ENCODE measurements around the gene PALD1. TPM values are rescaled to one million over a fixed set of nuclear protein-coding genes. Genes with fewer than 3 reads are reported as not detected.

PALD1 gene
- total RNA-seq, 2 donors from 2014 or later: 4.9 to 11.7 TPM

GRCh38 chr10:70596110-70596798 is 117.7 kb downstream of the PALD1 start:
- intact Hi-C loops (cut with DNase I): no loop called here
- no peak overlapping the region for H3K4me3 ChIP-seq
- 71 to 80% methylated on average over 13 to 14 of the region's 14 CpGs for WGBS, 2 donors
- ATAC-seq (no peak), DNase-seq (no peak)
- H3K9me3 ChIP-seq: no peaks in the 10 kb centered on the region
- no peaks in the 10 kb centered on the region for H3K4me1 ChIP-seq
- H3K27ac ChIP-seq: no peak overlapping the region
- H3K36me3 ChIP-seq (replicated peaks in 1 of 2; ENCODE audit: insufficient read depth in 1 of 2, low read depth in 2 of 2): no peaks in the 10 kb centered on the region
- no peaks in the 10 kb centered on the region for H3K27me3 ChIP-seq
- TF ChIP-seq POLR2A (IDR thresholded peaks at IDR 0.05) (no peak), CTCF (IDR thresholded peaks at IDR 0.05) (no peak)

- no peaks in the 10 kb centered on the region for H3K9me3 ChIP-seq
- no peak overlapping the region for H3K4me3 ChIP-seq
- no peaks in the 10 kb centered on the region for H3K27me3 ChIP-seq
- TF ChIP-seq CTCF (IDR thresholded peaks at IDR 0.05): no peak
- 85 to 86% methylated on average over 8 of the region's 8 CpGs for WGBS, 2 donors
- ATAC-seq: no peak
- no peak overlapping the region for H3K27ac ChIP-seq
- DNase-seq: no peak
- no peaks in the 10 kb centered on the region for H3K36me3 ChIP-seq (replicated peaks in 1 of 2; ENCODE audit: insufficient read depth in 1 of 2, low read depth in 2 of 2)
- intact Hi-C loops (cut with DNase I): no loop called here
- no peaks in the 10 kb centered on the region for H3K4me1 ChIP-seq
Observed at GRCh38 chr10:70596860-70597809, 118.6 kb downstream of the PALD1 start.

DNA sequence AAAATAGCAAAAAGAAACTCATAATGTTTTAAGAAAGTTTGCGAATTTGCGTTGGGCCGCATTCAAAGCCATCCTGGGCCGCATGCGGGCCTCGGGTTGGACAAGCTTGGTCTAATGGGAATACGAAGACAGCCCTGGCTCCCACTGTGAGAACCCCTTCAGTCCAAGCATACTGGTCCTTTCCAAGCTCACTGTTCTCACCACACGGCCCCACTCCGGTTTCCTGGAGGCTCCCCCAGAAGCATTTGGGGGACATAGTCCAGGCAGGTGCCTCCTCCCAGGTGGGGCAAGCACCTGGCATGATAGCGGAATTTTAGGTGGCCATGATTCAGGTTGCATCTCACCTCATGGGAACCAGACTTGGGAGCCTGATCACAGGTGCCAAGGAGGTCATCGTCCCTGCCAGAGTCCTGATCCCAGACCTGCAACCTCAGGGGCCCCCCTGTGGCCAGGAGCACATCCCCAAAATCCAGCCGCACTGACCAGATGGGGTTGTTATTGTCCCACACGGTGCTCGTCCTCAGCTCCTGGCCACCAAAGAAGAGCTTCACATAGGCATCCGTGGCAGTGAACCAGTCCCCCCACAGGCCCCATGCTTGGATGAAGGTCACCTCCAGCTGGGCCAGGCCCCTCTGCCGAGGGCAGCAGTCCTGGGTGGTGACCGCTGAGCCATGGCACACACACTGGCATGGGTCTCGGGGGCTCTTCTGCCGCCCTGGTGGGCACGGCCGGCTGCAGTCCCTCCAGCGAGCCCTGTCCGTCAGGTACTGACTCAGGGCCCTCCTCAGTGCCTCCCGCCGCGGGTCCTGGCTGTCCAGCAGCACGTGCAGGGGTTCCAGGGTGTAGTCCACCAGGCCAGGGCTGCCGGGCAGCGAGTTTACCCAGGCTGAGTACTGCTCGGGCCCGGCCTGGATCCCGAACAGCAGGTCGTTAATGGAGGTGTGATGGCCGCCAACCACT is 119.6 kb downstream of the PALD1 start:
- no peaks in the 10 kb centered on the region for H3K9me3 ChIP-seq
- H3K4me1 ChIP-seq: no peaks in the 10 kb centered on the region
- intact Hi-C loops (cut with DNase I): no loop called here
- ATAC-seq: no peak
- no peak overlapping the region for H3K4me3 ChIP-seq
- TF ChIP-seq CTCF (IDR thresholded peaks at IDR 0.05) (no peak), POLR2A (IDR thresholded peaks at IDR 0.05) (no peak)
- no peak overlapping the region for H3K27ac ChIP-seq
- DNase-seq: no peak
- WGBS, 2 donors: 82 to 85% methylated on average over 10 to 29 of the region's 34 CpGs
- no peaks in the 10 kb centered on the region for H3K36me3 ChIP-seq (replicated peaks in 1 of 2; ENCODE audit: insufficient read depth in 1 of 2, low read depth in 2 of 2)
- H3K27me3 ChIP-seq: no peaks in the 10 kb centered on the region

DNA sequence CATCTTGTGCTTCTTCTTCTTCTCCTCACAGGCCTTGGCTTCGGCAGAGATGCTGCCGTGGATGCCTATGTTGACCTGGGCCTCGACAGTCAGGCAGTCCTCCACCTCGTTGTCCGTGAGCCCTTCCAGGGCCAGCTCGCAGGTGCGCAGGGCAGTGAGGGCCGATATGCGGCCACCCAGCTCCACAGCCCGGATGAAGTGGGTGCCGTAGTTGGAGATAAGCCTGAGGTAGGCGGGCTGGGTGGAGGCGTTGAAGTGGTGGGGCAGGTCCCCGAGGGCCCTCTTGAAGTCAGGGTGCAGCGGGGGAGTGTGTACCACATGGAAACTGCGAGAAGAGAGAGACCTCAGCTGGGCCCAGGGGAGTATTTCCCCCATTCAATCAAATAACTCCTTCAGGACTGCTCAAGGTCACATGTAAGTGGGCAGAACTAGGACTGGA is 120.3 kb downstream of the PALD1 start:
- TF ChIP-seq POLR2A (IDR thresholded peaks at IDR 0.05) (no peak), CTCF (IDR thresholded peaks at IDR 0.05) (no peak)
- intact Hi-C loops (cut with DNase I): no loop called here
- Histone ChIP-seq H3K4me3 (no peak overlapping the region), H3K27ac (no peak overlapping the region), H3K9me3 (no peaks in the 10 kb centered on the region), H3K4me1 (no peaks in the 10 kb centered on the region), H3K36me3 (replicated peaks in 1 of 2; ENCODE audit: insufficient read depth in 1 of 2, low read depth in 2 of 2) (no peaks in the 10 kb centered on the region), H3K27me3 (no peaks in the 10 kb centered on the region)
- WGBS, 2 donors: 77 to 79% methylated on average over 16 of the region's 16 CpGs
- DNase-seq (no peak), ATAC-seq (no peak)

Measured in body of pancreas (tissue), 4 donors.